ENCODE measurements around the gene GNAT1.

GRCh38 chr3:50192124-50192523, 714 bp downstream of the GNAT1 start:
- TF ChIP-seq JUND (CRISPR knock-in tag; IDR thresholded peaks at IDR 0.05) (no peak), TCF7L2 (IDR thresholded peaks at IDR 0.05; ENCODE audit: low read depth, low read length) (no peak), ZFP62 (CRISPR knock-in tag; IDR thresholded peaks at IDR 0.05) (no peak), CTCF (CRISPR knock-in tag; IDR thresholded peaks at IDR 0.05) (no peak), E2F5 (CRISPR knock-in tag; conservative IDR thresholded peaks at IDR 0.05) (no peak), RBAK (CRISPR knock-in tag; IDR thresholded peaks at IDR 0.05) (no peak), ZNF549 (CRISPR knock-in tag; IDR thresholded peaks at IDR 0.05) (no peak), GABPB1 (CRISPR knock-in tag; IDR thresholded peaks at IDR 0.05) (no peak), ZBTB21 (CRISPR knock-in tag; IDR thresholded peaks at IDR 0.05) (no peak), EZH2 (conservative IDR thresholded peaks at IDR 0.05; ENCODE audit: low read depth, low read length) (no peak), ZFP36 (IDR thresholded peaks at IDR 0.05; ENCODE audit: borderline replicate concordance, low read depth, low read length, partially characterized antibody) (no peak), ATF3 (CRISPR knock-in tag; IDR thresholded peaks at IDR 0.05) (no peak), REST (IDR thresholded peaks at IDR 0.05; ENCODE audit: borderline replicate concordance in 1 of 2, low read depth in 1 of 2, low read length in 2 of 2) (no peak), CEBPZ (IDR thresholded peaks at IDR 0.05; ENCODE audit: low read length) (no peak)

Data from HepG2 (cell line).